HepG2 (cell line): ENCODE results near the gene LEAP2. TPM values are rescaled to one million over a fixed set of nuclear protein-coding genes. Genes with fewer than 3 reads are reported as not detected.

ENCODE experiments used
- AHR ChIP-seq: IDR thresholded peaks from 2 replicates; pipeline ENCODE4 v1.6.1; 2018; ENCODE audit warnings: missing genetic modification reagents, missing compliant biosample characterization
- ETV5 ChIP-seq: IDR thresholded peaks from 2 replicates; pipeline ENCODE4 v1.6.1; 2018; ENCODE audit warnings: missing biosample characterization, missing genetic modification reagents, inconsistent platforms, borderline replicate concordance
- EZH2 ChIP-seq: conservative IDR thresholded peaks from 2 replicates; pipeline ENCODE4 v1.6.1; 2012; ENCODE audit warnings: mild to moderate bottlenecking, low read depth, low read length, moderate library complexity
- FOXJ3 ChIP-seq: sonication (generic); formaldehyde crosslinking; IDR thresholded peaks from 2 replicates; pipeline ENCODE4 v1.4.0; 2020; ENCODE audit warnings: missing genetic modification reagents, mild to moderate bottlenecking, borderline replicate concordance
- FOXP1 ChIP-seq, 2 experiments: fragments of 450-650 bp in 1 of 2; IDR thresholded peaks; 2 replicates each; pipeline ENCODE4 v1.6.1; 2017 to 2018; ENCODE audit warnings: antibody characterized with exemption in 1 of 2
- HCFC1 ChIP-seq: fragments of 150-350 bp; IDR thresholded peaks from 2 replicates; pipeline ENCODE4 v1.6.1; 2014; ENCODE audit warnings: low read depth, low read length
- JUNB ChIP-seq: sonication (generic); formaldehyde crosslinking; IDR thresholded peaks from 2 replicates; pipeline ENCODE4 v1.8.0; 2022; ENCODE audit warnings: missing genetic modification reagents, mild to moderate bottlenecking, borderline replicate concordance
- JUND ChIP-seq: sonication (generic); formaldehyde crosslinking; IDR thresholded peaks from 2 replicates; pipeline ENCODE4 v1.8.0; 2022; ENCODE audit warnings: mild to moderate bottlenecking, missing genetic modification reagents
- KAT2B ChIP-seq: fragments of 150-350 bp; IDR thresholded peaks from 2 replicates; pipeline ENCODE4 v1.6.1; 2014; ENCODE audit warnings: low read depth, low read length, borderline replicate concordance
- KDM1A ChIP-seq: IDR thresholded peaks from 2 replicates; pipeline ENCODE4 v1.6.1; 2016; ENCODE audit warnings: missing compliant biosample characterization
- MEIS1 ChIP-seq: sonication (generic); formaldehyde crosslinking; IDR thresholded peaks from 2 replicates; pipeline ENCODE4 v1.9.0; 2021; ENCODE audit warnings: mild to moderate bottlenecking, missing genetic modification reagents, moderate library complexity, borderline replicate concordance
- MZF1 ChIP-seq: sonication (generic); formaldehyde crosslinking; IDR thresholded peaks from 2 replicates; pipeline ENCODE4 v1.8.1; 2023; ENCODE audit warnings: mild to moderate bottlenecking, missing genetic modification reagents, borderline replicate concordance
- RBM39 ChIP-seq: fragments of 200-400 bp; formaldehyde crosslinking; IDR thresholded peaks from one replicate; pipeline ENCODE4 v1.6.1; 2018; ENCODE audit warnings: antibody characterized with exemption, mild to moderate bottlenecking, low read depth, low read length; ENCODE audit not compliant: poor library complexity, severe bottlenecking
- RFX1 ChIP-seq: fragments of 450-650 bp; IDR thresholded peaks from 2 replicates; pipeline ENCODE4 v1.6.1; 2017
- SP1 ChIP-seq, 2 experiments: fragments of 450-650 bp in 1 of 2; sonication (generic) in 1 of 2; formaldehyde crosslinking in 1 of 2; IDR thresholded peaks; 2 replicates each; pipeline versions ENCODE4 v1.4.0 to v1.6.1; 2016 to 2020; ENCODE audit warnings: missing genetic modification reagents in 1 of 2
- STAG1 ChIP-seq: sonication (generic); formaldehyde crosslinking; IDR thresholded peaks from 2 replicates; pipeline ENCODE4 v1.4.0; 2020; ENCODE audit warnings: missing genetic modification reagents
- ZNF20 ChIP-seq: sonication (generic); formaldehyde crosslinking; IDR thresholded peaks from 2 replicates; pipeline ENCODE4 v1.4.0; 2020; ENCODE audit warnings: mild to moderate bottlenecking, moderate library complexity, missing genetic modification reagents
- ZNF33A ChIP-seq: sonication (generic); formaldehyde crosslinking; IDR thresholded peaks from 2 replicates; pipeline ENCODE4 v1.5.1; 2020; ENCODE audit warnings: missing genetic modification reagents, mild to moderate bottlenecking, moderate library complexity, borderline replicate concordance
- ZNF496 ChIP-seq: sonication (generic); formaldehyde crosslinking; IDR thresholded peaks from 2 replicates; pipeline ENCODE4 v1.8.1; 2023; ENCODE audit warnings: mild to moderate bottlenecking, moderate library complexity, missing genetic modification reagents; ENCODE audit not compliant: insufficient replicate concordance
- ZNF556 ChIP-seq: sonication (generic); formaldehyde crosslinking; IDR thresholded peaks from 2 replicates; pipeline ENCODE4 v1.4.0; 2020; ENCODE audit warnings: mild to moderate bottlenecking, missing genetic modification reagents, borderline replicate concordance
- ZNF879 ChIP-seq: sonication (generic); formaldehyde crosslinking; IDR thresholded peaks from 2 replicates; pipeline ENCODE4 v1.8.1; 2023; ENCODE audit warnings: missing genetic modification reagents
- polyA plus RNA-seq, 8 experiments: library from polyadenylated mRNA; depleted of rRNA in 3 of 8; stranded (reverse) in 7 of 8; unstranded in 1 of 8; fragments of >200 nt; fragmentation: Illumina TruSeq in 4 of 8; extraction: Trizol in 4 of 8; gene quantifications; 2 replicates each; pipeline versions ENCODE4 v1.2.1 to v1.2.3, GENCODE V29; 2011 to 2016; ENCODE audit warnings: low read depth in 4 of 8, missing spikeins in 1 of 8, mixed read lengths in 1 of 8; ENCODE audit not compliant: insufficient read depth in 1 of 8
- total RNA-seq, 5 experiments: library from RNA; depleted of rRNA; stranded (reverse); fragments of >200 nt; fragmentation: Illumina TruSeq; extraction: Trizol; gene quantifications; 2 replicates each; pipeline ENCODE4 v1.2.3, GENCODE V29; 2016; ENCODE audit warnings: low read depth in 1 of 5
- TF ChIP-seq, protein P1 (sequence below): sonication (generic); formaldehyde crosslinking; IDR thresholded peaks from 2 replicates; pipeline ENCODE4 v1.5.1; 2020; ENCODE audit warnings: missing genetic modification reagents, mild to moderate bottlenecking, borderline replicate concordance
- TF ChIP-seq, protein P2 (sequence below): sonication (generic); formaldehyde crosslinking; IDR thresholded peaks from 2 replicates; pipeline ENCODE4 v1.5.0; 2020; ENCODE audit warnings: mild to moderate bottlenecking, missing genetic modification reagents
- TF ChIP-seq, protein P3 (sequence below): sonication (generic); formaldehyde crosslinking; IDR thresholded peaks from 2 replicates; pipeline ENCODE4 v1.8.0; 2022; ENCODE audit warnings: missing genetic modification reagents, low read depth, mild to moderate bottlenecking, borderline replicate concordance
- TF ChIP-seq, protein P4 (sequence below): sonication (generic); formaldehyde crosslinking; conservative IDR thresholded peaks from 2 replicates; pipeline ENCODE4 v1.8.0; 2022; ENCODE audit warnings: mild to moderate bottlenecking, moderate library complexity, missing genetic modification reagents

Gene LEAP2
- total and polyA plus RNA-seq, 2 of the 13 experiments (the other 11 are each of a cell fraction or from before 2014, with no cell fraction given) = 23.9 to 51.9 TPM

DNA sequence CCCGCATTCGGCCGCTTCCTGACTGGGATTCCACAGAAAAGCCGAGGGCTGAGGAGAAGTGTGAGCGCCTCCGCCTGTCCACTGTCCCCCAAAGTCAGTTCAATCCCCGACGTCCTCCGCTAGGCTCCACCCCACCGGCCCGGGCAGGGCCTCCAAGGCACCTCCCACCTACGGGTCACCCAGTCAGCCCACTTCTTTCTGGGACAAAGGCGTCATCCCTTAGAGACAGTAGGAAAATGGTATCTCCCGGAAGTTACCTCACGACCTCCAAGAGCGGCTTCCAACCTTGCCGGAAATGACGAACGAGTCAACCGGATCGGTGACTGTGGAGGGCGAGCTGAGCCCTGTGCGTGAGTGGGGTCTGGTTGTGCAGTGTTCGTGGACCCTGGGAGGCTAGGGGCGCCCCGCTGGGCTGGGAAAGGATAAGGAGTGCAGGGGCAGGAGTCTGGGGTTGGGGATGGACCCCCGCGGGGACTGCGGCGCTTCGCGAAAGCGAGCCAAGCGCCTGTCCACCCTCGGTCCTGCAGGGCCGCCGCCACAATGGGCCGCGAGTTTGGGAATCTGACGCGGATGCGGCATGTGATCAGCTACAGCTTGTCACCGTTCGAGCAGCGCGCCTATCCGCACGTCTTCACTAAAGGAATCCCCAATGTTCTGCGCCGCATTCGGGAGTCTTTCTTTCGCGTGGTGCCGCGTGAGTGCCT lies 7.0 kb upstream of the LEAP2 start, which contains the start of the genes GDF9 and UQCRQ (continued):
- no peak for TF ChIP-seq KDM1A
- TF ChIP-seq STAG1 = peak; percentile 84
- TF ChIP-seq ZNF33A (CRISPR knock-in tag) = no peak
- TF ChIP-seq RFX1 = no peak
- TF ChIP-seq HCFC1 = peak; percentile 42
- TF ChIP-seq ZNF556 (CRISPR knock-in tag) = no peak; the same call in 1 of the 2 replicates
- TF ChIP-seq, protein P1, sequence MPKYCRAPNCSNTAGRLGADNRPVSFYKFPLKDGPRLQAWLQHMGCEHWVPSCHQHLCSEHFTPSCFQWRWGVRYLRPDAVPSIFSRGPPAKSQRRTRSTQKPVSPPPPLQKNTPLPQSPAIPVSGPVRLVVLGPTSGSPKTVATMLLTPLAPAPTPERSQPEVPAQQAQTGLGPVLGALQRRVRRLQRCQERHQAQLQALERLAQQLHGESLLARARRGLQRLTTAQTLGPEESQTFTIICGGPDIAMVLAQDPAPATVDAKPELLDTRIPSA (CRISPR knock-in tag) = no peak; the same call in 1 of the 2 replicates
- peak; percentile 74; the same call in 1 of the 2 replicates for TF ChIP-seq FOXJ3
- TF ChIP-seq ZNF496 = no peak
- TF ChIP-seq MZF1 (CRISPR knock-in tag) = no peak
- no peak for TF ChIP-seq ZNF879 (CRISPR knock-in tag)
- TF ChIP-seq, protein P2, sequence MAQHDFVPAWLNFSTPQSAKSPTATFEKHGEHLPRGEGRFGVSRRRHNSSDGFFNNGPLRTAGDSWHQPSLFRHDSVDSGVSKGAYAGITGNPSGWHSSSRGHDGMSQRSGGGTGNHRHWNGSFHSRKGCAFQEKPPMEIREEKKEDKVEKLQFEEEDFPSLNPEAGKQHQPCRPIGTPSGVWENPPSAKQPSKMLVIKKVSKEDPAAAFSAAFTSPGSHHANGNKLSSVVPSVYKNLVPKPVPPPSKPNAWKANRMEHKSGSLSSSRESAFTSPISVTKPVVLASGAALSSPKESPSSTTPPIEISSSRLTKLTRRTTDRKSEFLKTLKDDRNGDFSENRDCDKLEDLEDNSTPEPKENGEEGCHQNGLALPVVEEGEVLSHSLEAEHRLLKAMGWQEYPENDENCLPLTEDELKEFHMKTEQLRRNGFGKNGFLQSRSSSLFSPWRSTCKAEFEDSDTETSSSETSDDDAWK (CRISPR knock-in tag) = no peak
- TF ChIP-seq RBM39 = peak; percentile 18
- no peak for TF ChIP-seq ZNF20 (CRISPR knock-in tag)
- TF ChIP-seq JUNB (CRISPR knock-in tag) = peak; percentile 42; the same call in 1 of the 2 replicates
- TF ChIP-seq JUND (CRISPR knock-in tag) = peak; percentile 59; the same call in 1 of the 2 replicates
- TF ChIP-seq ETV5 = peak; percentile 68
- no peak for TF ChIP-seq FOXP1 (IDR thresholded peaks at IDR 0.05)
- no peak for TF ChIP-seq FOXP1 (CRISPR knock-in tag; IDR thresholded peaks at IDR 0.05)
- TF ChIP-seq KAT2B = no peak
- TF ChIP-seq EZH2 = no peak
- TF ChIP-seq, protein P3, sequence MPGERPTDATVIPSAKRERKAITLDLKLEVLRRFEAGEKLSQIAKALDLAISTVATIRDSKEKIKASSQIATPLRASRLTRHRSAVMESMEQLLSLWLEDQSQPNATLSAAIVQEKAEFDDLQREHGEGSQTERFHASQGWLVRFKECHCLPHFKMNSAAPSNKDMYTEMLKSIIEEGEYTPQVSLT (CRISPR knock-in tag) = no peak
- TF ChIP-seq AHR (CRISPR knock-in tag) = peak; percentile 10; the same call in 1 of the 2 replicates
- TF ChIP-seq MEIS1 (CRISPR knock-in tag) = no peak
- no peak for TF ChIP-seq SP1 (IDR thresholded peaks at IDR 0.05)
- peak; percentile 55; the same call in 1 of the 2 replicates for TF ChIP-seq SP1 (CRISPR knock-in tag; IDR thresholded peaks at IDR 0.05)
- TF ChIP-seq, protein P4, sequence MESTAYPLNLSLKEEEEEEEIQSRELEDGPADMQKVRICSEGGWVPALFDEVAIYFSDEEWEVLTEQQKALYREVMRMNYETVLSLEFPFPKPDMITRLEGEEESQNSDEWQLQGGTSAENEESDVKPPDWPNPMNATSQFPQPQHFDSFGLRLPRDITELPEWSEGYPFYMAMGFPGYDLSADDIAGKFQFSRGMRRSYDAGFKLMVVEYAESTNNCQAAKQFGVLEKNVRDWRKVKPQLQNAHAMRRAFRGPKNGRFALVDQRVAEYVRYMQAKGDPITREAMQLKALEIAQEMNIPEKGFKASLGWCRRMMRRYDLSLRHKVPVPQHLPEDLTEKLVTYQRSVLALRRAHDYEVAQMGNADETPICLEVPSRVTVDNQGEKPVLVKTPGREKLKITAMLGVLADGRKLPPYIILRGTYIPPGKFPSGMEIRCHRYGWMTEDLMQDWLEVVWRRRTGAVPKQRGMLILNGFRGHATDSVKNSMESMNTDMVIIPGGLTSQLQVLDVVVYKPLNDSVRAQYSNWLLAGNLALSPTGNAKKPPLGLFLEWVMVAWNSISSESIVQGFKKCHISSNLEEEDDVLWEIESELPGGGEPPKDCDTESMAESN (CRISPR knock-in tag) = no peak
